NCI-H2171 (cell line): ENCODE data around the gene ST6GALNAC6.
"Not testable (repeated sequence)": the region's sequence is repeated elsewhere in the genome, so short reads cannot be mapped to it uniquely, and the experiment has no call there.

ENCODE experiments used
- DNase-seq: peaks from one replicate; lab custom pipeline; 2025; lab: John Stamatoyannopoulos, UW

The ST6GALNAC6 gene

GRCh38 chr9:127873223-127873691, 26.1 kb downstream of the ST6GALNAC6 start:
- no peak for DNase-seq

GRCh38 chr9:127872369-127873222, 26.8 kb downstream of the ST6GALNAC6 start:
- DNase-seq, result no peak

- DNase-seq, result no peak
Measured at GRCh38 chr9:127871531-127871930, 27.9 kb downstream of the ST6GALNAC6 start.

GRCh38 chr9:127870887-127871286, 28.5 kb downstream of the ST6GALNAC6 start:
- no peak for DNase-seq

- DNase-seq, result not testable (repeated sequence)
Measured at GRCh38 chr9:127870153-127870491, 29.3 kb downstream of the ST6GALNAC6 start.

- DNase-seq, result peak; percentile 45
Measured at GRCh38 chr9:127869310-127870152, 29.9 kb downstream of the ST6GALNAC6 start.

- DNase-seq, result no peak
Measured at GRCh38 chr9:127868278-127868902, 31.0 kb downstream of the ST6GALNAC6 start.

GRCh38 chr9:127867356-127868277, 31.8 kb downstream of the ST6GALNAC6 start:
- DNase-seq, result no peak

GRCh38 chr9:127866535-127866934, 32.9 kb downstream of the ST6GALNAC6 start:
- no peak for DNase-seq

- no peak for DNase-seq
Measured at GRCh38 chr9:127865645-127866464, 33.5 kb downstream of the ST6GALNAC6 start.

- no peak for DNase-seq
Measured at GRCh38 chr9:127863191-127863621, 36.2 kb downstream of the ST6GALNAC6 start.

- DNase-seq, result no peak
Measured at GRCh38 chr9:127862075-127863011, 37.1 kb downstream of the ST6GALNAC6 start.

- no peak for DNase-seq
Measured at GRCh38 chr9:127860779-127861178, 38.6 kb downstream of the ST6GALNAC6 start.

GRCh38 chr9:127860260-127860659, 39.1 kb downstream of the ST6GALNAC6 start:
- no peak for DNase-seq

GRCh38 chr9:127858041-127858512, 41.3 kb downstream of the ST6GALNAC6 start:
- peak; percentile 89 for DNase-seq

GRCh38 chr9:127857278-127857677, 42.1 kb downstream of the ST6GALNAC6 start:
- no peak for DNase-seq

GRCh38 chr9:127856729-127857116, 42.7 kb downstream of the ST6GALNAC6 start:
- no peak for DNase-seq

GRCh38 chr9:127856094-127856728, 43.2 kb downstream of the ST6GALNAC6 start:
- DNase-seq, result no peak

GRCh38 chr9:127855522-127855921, 43.9 kb downstream of the ST6GALNAC6 start:
- DNase-seq, result no peak
